HepG2 (cell line): Measurements from ENCODE around the gene GCDH. TPM values are rescaled to one million over a fixed set of nuclear protein-coding genes. Genes with fewer than 3 reads are reported as not detected.

Experiments used
- AKNA ChIP-seq: sonication (generic); formaldehyde crosslinking; IDR thresholded peaks from 2 replicates; pipeline ENCODE4 v1.4.0; 2020; ENCODE audit warnings: missing genetic modification reagents, borderline replicate concordance
- BATF2 ChIP-seq: sonication (generic); formaldehyde crosslinking; IDR thresholded peaks from 2 replicates; pipeline ENCODE4 v1.8.0; 2022; ENCODE audit warnings: mild to moderate bottlenecking, missing genetic modification reagents, moderate library complexity
- CEBPG ChIP-seq: IDR thresholded peaks from 2 replicates; pipeline ENCODE4 v1.6.1; 2016
- GLI4 ChIP-seq: sonication (generic); formaldehyde crosslinking; IDR thresholded peaks from 2 replicates; pipeline ENCODE4 v1.5.1; 2020; ENCODE audit warnings: missing genetic modification reagents, mild to moderate bottlenecking, moderate library complexity, borderline replicate concordance
- PAX8 ChIP-seq: sonication (generic); formaldehyde crosslinking; IDR thresholded peaks from 2 replicates; pipeline ENCODE4 v1.8.0; 2022; ENCODE audit warnings: mild to moderate bottlenecking, missing genetic modification reagents, borderline replicate concordance
- PLRG1 ChIP-seq: fragments of 450-650 bp; conservative IDR thresholded peaks from 2 replicates; pipeline ENCODE4 v1.6.1; 2016
- POGK ChIP-seq: sonication (generic); formaldehyde crosslinking; conservative IDR thresholded peaks from 2 replicates; pipeline ENCODE4 v1.8.0; 2022; ENCODE audit warnings: mild to moderate bottlenecking, moderate library complexity, missing genetic modification reagents
- REL ChIP-seq: sonication (generic); formaldehyde crosslinking; conservative IDR thresholded peaks from 2 replicates; pipeline ENCODE4 v1.8.0; 2022; ENCODE audit warnings: mild to moderate bottlenecking, missing genetic modification reagents, moderate library complexity
- SOX5 ChIP-seq: IDR thresholded peaks from 2 replicates; pipeline ENCODE4 v1.6.1; 2016; ENCODE audit warnings: borderline replicate concordance
- SP1 ChIP-seq, 2 experiments: fragments of 450-650 bp in 1 of 2; sonication (generic) in 1 of 2; formaldehyde crosslinking in 1 of 2; IDR thresholded peaks; 2 replicates each; pipeline versions ENCODE4 v1.4.0 to v1.6.1; 2016 to 2020; ENCODE audit warnings: missing genetic modification reagents in 1 of 2
- ZBED4 ChIP-seq: sonication (generic); formaldehyde crosslinking; IDR thresholded peaks from 2 replicates; pipeline ENCODE4 v1.4.0; 2020; ENCODE audit warnings: missing genetic modification reagents, borderline replicate concordance
- ZBTB8A ChIP-seq: sonication (generic); formaldehyde crosslinking; IDR thresholded peaks from 2 replicates; pipeline ENCODE4 v1.4.0; 2020; ENCODE audit warnings: mild to moderate bottlenecking, low read depth, missing genetic modification reagents, borderline replicate concordance
- ZC3H13 ChIP-seq: sonication (generic); formaldehyde crosslinking; IDR thresholded peaks from 2 replicates; pipeline ENCODE4 v1.8.1; 2023; ENCODE audit warnings: mild to moderate bottlenecking, missing genetic modification reagents, moderate library complexity
- ZFP36 ChIP-seq: fragments of 150-350 bp; IDR thresholded peaks from 2 replicates; pipeline ENCODE4 v1.6.1; 2018; ENCODE audit warnings: borderline replicate concordance, low read length, low read depth; ENCODE audit not compliant: partially characterized antibody
- ZNF34 ChIP-seq: sonication (generic); formaldehyde crosslinking; IDR thresholded peaks from 2 replicates; pipeline ENCODE4 v1.4.0; 2020; ENCODE audit warnings: mild to moderate bottlenecking, missing genetic modification reagents, borderline replicate concordance
- ZNF589 ChIP-seq: sonication (generic); formaldehyde crosslinking; conservative IDR thresholded peaks from 2 replicates; pipeline ENCODE4 v1.8.0; 2022; ENCODE audit warnings: mild to moderate bottlenecking, moderate library complexity, missing genetic modification reagents
- ZNF816 ChIP-seq: sonication (generic); formaldehyde crosslinking; IDR thresholded peaks from 2 replicates; pipeline ENCODE4 v1.8.0; 2022; ENCODE audit warnings: missing genetic modification reagents, mild to moderate bottlenecking, borderline replicate concordance
- polyA plus RNA-seq, 8 experiments: library from polyadenylated mRNA; depleted of rRNA in 3 of 8; stranded (reverse) in 7 of 8; unstranded in 1 of 8; fragments of >200 nt; fragmentation: Illumina TruSeq in 4 of 8; extraction: Trizol in 4 of 8; gene quantifications; 2 replicates each; pipeline versions ENCODE4 v1.2.1 to v1.2.3, GENCODE V29; 2011 to 2016; ENCODE audit warnings: low read depth in 4 of 8, missing spikeins in 1 of 8, mixed read lengths in 1 of 8; ENCODE audit not compliant: insufficient read depth in 1 of 8
- total RNA-seq, 5 experiments: library from RNA; depleted of rRNA; stranded (reverse); fragments of >200 nt; fragmentation: Illumina TruSeq; extraction: Trizol; gene quantifications; 2 replicates each; pipeline ENCODE4 v1.2.3, GENCODE V29; 2016; ENCODE audit warnings: low read depth in 1 of 5

The GCDH gene
- total and polyA plus RNA-seq, 2 of the 13 experiments (the other 11 are each of a cell fraction or from before 2014, with no cell fraction given): 15.1 to 38.0 TPM

GRCh38 chr19:12946092-12946721 lies 55.2 kb downstream of the GCDH start (continued):
- 0 out of 2 replicates have a peak, but pooled peaks have one; percentile 13 for TF ChIP-seq POGK (CRISPR knock-in tag)
- TF ChIP-seq ZNF589 (CRISPR knock-in tag): no peak
- TF ChIP-seq BATF2 (CRISPR knock-in tag): 0 out of 2 replicates have a peak, but pooled peaks have one; percentile 16
- TF ChIP-seq SP1 (IDR thresholded peaks at IDR 0.05): no peak
- TF ChIP-seq SP1 (CRISPR knock-in tag; IDR thresholded peaks at IDR 0.05): no peak
- TF ChIP-seq AKNA (CRISPR knock-in tag): no peak
- TF ChIP-seq ZFP36: no peak
- TF ChIP-seq ZC3H13 (CRISPR knock-in tag): 0 out of 2 replicates have a peak, but pooled peaks have one; percentile 41
- no peak for TF ChIP-seq PLRG1
- TF ChIP-seq CEBPG (CRISPR knock-in tag): no peak
- 0 out of 2 replicates have a peak, but pooled peaks have one; percentile 11 for TF ChIP-seq GLI4 (CRISPR knock-in tag)
- TF ChIP-seq PAX8: no peak
- no peak for TF ChIP-seq ZBED4 (CRISPR knock-in tag)
- no peak for TF ChIP-seq SOX5
- no peak for TF ChIP-seq ZBTB8A (CRISPR knock-in tag)
- 0 out of 2 replicates have a peak, but pooled peaks have one; percentile 22 for TF ChIP-seq ZNF34 (CRISPR knock-in tag)
- 0 out of 2 replicates have a peak, but pooled peaks have one; percentile 42 for TF ChIP-seq REL
- no peak for TF ChIP-seq ZNF816 (CRISPR knock-in tag)
